DND-41 (cell line): ENCODE measurements around the gene MANF.

Source experiments
- ATAC-seq: fragments of 200-7000 bp; cut with Tn5 transposase; 3 replicates; pipeline ENCODE4 v1.9.1; 2021; ENCODE audit warnings: low read depth; ENCODE audit not compliant: insufficient read depth
- DNase-seq: peaks from one replicate; pipeline ENCODE4 v3.0.0-alpha.2; 2020
- H2AFZ ChIP-seq: 2 replicates; pipeline ENCODE4 v1.6.0; 2012; ENCODE audit warnings: low read depth, low read length
- H3K27ac ChIP-seq: 2 replicates; pipeline ENCODE4 v1.5.1; 2012; ENCODE audit warnings: low read length, inconsistent platforms
- H3K27me3 ChIP-seq: fragments of 200-600 bp; sonication (generic); 2 replicates; pipeline ENCODE4 v1.6.0; 2012; ENCODE audit warnings: low read length, mild to moderate bottlenecking, inconsistent platforms; ENCODE audit not compliant: insufficient read depth, poor library complexity
- H3K36me3 ChIP-seq: 2 replicates; pipeline ENCODE4 v1.5.1; 2012; ENCODE audit warnings: low read length, inconsistent platforms; ENCODE audit not compliant: insufficient read depth
- H3K4me1 ChIP-seq: 2 replicates; pipeline ENCODE4 v1.5.1; 2012; ENCODE audit warnings: mild to moderate bottlenecking, low read length; ENCODE audit not compliant: insufficient read depth
- H3K4me2 ChIP-seq: 2 replicates; pipeline ENCODE4 v1.6.0; 2012; ENCODE audit warnings: mild to moderate bottlenecking, moderate library complexity, low read length, inconsistent platforms; ENCODE audit not compliant: insufficient read depth
- H3K4me3 ChIP-seq, 2 experiments: fragments of 200-600 bp in 1 of 2; shearing (Covaris generic) in 1 of 2; 2 replicates each; pipeline ENCODE4 v1.5.1; 2012 to 2016; ENCODE audit warnings: inconsistent platforms in 2 of 2, low read length in 2 of 2, mild to moderate bottlenecking in 2 of 2, low read depth in 1 of 2, moderate library complexity in 1 of 2
- H3K79me2 ChIP-seq: 2 replicates; pipeline ENCODE4 v1.6.0; 2012; ENCODE audit warnings: low read length, inconsistent platforms; ENCODE audit not compliant: insufficient read depth
- H3K9ac ChIP-seq: 2 replicates; pipeline ENCODE4 v1.6.0; 2012; ENCODE audit warnings: low read depth, mild to moderate bottlenecking, inconsistent platforms, low read length, moderate library complexity
- H3K9me3 ChIP-seq: 2 replicates; pipeline ENCODE4 v1.5.1; 2012; ENCODE audit warnings: low read length, moderate library complexity, mild to moderate bottlenecking, inconsistent platforms; ENCODE audit not compliant: insufficient read depth, severe bottlenecking
- H4K20me1 ChIP-seq: 2 replicates; pipeline ENCODE4 v1.6.0; 2012; ENCODE audit warnings: low read length; ENCODE audit not compliant: insufficient read depth
- EZH2 ChIP-seq: IDR thresholded peaks from 3 replicates; pipeline ENCODE4 v1.6.1; 2012; ENCODE audit warnings: borderline replicate concordance, low read depth, mild to moderate bottlenecking, moderate library complexity, low read length, inconsistent platforms; ENCODE audit not compliant: severe bottlenecking
- TF ChIP-seq, protein P1 (sequence below): IDR thresholded peaks from 2 replicates; pipeline ENCODE4 v1.5.1; 2012; ENCODE audit warnings: borderline replicate concordance, low read length, moderate library complexity, mild to moderate bottlenecking; ENCODE audit not compliant: poor library complexity, severe bottlenecking; ENCODE audit errors: extremely low read depth

The MANF gene

DNA sequence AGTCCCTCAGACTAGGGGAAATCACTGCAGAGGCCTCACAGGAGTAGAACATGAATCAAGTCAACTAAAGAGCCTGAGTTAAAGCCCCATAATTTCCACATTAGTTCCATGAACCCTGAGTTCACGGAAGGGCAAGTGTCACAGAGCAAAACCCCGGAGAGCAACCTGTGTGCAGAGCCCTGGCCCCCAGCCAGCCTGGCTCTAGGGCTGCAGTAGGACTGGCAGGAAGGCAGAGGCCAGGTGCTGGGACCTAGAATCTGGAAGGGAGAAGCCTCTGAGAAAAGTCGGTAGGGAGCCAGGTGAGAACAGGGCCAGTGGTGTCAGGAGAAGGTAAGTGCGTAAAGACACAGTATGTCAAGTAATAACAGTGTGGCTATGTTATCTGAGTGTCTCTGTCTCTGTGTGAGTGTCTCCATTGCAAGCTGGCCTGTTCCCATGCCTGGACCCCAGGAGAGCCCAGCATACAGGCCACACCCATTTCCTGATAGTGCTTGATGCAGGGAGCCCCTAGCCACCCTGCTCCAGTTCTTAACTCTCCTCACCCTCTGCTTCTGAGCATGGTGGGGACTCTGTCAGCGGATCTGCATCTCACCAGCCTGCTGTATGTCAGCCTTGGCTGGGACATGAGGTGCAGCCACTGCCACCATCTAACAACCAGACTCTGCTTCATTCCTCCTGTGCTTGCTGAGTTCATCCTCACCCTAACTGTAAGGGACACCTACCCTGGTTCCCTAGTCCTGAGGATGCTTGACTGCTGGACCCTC, 11.3 kb upstream of the MANF start:
- TF ChIP-seq, protein P1, sequence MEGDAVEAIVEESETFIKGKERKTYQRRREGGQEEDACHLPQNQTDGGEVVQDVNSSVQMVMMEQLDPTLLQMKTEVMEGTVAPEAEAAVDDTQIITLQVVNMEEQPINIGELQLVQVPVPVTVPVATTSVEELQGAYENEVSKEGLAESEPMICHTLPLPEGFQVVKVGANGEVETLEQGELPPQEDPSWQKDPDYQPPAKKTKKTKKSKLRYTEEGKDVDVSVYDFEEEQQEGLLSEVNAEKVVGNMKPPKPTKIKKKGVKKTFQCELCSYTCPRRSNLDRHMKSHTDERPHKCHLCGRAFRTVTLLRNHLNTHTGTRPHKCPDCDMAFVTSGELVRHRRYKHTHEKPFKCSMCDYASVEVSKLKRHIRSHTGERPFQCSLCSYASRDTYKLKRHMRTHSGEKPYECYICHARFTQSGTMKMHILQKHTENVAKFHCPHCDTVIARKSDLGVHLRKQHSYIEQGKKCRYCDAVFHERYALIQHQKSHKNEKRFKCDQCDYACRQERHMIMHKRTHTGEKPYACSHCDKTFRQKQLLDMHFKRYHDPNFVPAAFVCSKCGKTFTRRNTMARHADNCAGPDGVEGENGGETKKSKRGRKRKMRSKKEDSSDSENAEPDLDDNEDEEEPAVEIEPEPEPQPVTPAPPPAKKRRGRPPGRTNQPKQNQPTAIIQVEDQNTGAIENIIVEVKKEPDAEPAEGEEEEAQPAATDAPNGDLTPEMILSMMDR = no peak
- no peak for TF ChIP-seq EZH2
- H4K20me1 ChIP-seq = no peaks in the 10 kb centered on the region

DNA sequence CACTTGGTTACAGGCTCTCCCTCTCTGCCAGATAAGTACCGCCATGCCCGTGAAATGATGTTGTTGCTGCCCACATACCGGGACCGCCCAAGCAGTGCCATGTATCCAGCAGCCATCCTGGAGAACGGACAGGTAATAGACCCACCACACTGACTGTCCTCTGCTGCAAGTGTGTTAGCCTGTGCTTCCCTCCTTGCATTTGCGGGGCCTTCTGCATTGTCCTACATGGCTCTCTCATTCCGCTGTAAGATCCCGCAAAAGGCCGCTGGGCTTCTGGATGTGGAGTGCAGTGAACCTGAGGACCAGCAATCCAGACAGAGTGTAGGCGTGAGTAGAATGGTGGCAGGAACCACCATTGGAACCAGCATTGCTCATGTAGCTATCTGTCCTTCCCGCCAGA, 10.6 kb upstream of the MANF start:
- Histone ChIP-seq H4K20me1 (no peaks in the 10 kb centered on the region), H3K9ac (no peak overlapping the region), H3K36me3 (no peaks in the 10 kb centered on the region), H3K4me3 (no peak overlapping the region), H3K79me2 (no peaks in the 10 kb centered on the region), H2AFZ (no peak overlapping the region), H3K27me3 (peaks cover 6% of the 10 kb centered on the region), H3K4me1 (no peaks in the 10 kb centered on the region), H3K27ac (no peak overlapping the region), H3K9me3 (no peaks in the 10 kb centered on the region), H3K4me2 (no peak overlapping the region)
- DNase-seq (no peak), ATAC-seq (no peak)
- TF ChIP-seq, protein P1 = no peak
- no peak for TF ChIP-seq EZH2

More for the DNA sequence above, 11.3 kb upstream of the MANF start:
- Histone ChIP-seq H3K27me3 (peaks cover 6% of the 10 kb centered on the region), H2AFZ (no peak overlapping the region), H3K79me2 (no peaks in the 10 kb centered on the region), H3K9me3 (no peaks in the 10 kb centered on the region), H3K9ac (no peak overlapping the region), H3K4me3 (no peak overlapping the region), H3K27ac (no peak overlapping the region), H3K4me1 (no peaks in the 10 kb centered on the region), H3K4me2 (no peak overlapping the region), H3K36me3 (no peaks in the 10 kb centered on the region)
- ATAC-seq (no peak), DNase-seq (no peak)

- DNase-seq (no peak), ATAC-seq (no peak)
- Histone ChIP-seq H3K4me1 (no peaks in the 10 kb centered on the region), H3K79me2 (no peaks in the 10 kb centered on the region), H3K27me3 (peaks cover 6% of the 10 kb centered on the region), H3K4me3 (no peak overlapping the region), H2AFZ (no peak overlapping the region), H4K20me1 (no peaks in the 10 kb centered on the region), H3K9me3 (no peaks in the 10 kb centered on the region), H3K4me2 (no peak overlapping the region), H3K27ac (no peak overlapping the region), H3K9ac (no peak overlapping the region), H3K36me3 (no peaks in the 10 kb centered on the region)
- TF ChIP-seq, protein P1 = no peak
- no peak for TF ChIP-seq EZH2
These were observed 10.0 kb upstream of the MANF start for GRCh38 chr3:51375136-51375535.
